Inferior parietal cortex (tissue), 1 donor: ENCODE results near the gene BAIAP2L2.

Experiments used
- DNase-seq: peaks from one replicate; pipeline ENCODE4 v3.0.0-alpha.2; 2016; ENCODE audit errors: extremely low spot score

Gene BAIAP2L2

DNA sequence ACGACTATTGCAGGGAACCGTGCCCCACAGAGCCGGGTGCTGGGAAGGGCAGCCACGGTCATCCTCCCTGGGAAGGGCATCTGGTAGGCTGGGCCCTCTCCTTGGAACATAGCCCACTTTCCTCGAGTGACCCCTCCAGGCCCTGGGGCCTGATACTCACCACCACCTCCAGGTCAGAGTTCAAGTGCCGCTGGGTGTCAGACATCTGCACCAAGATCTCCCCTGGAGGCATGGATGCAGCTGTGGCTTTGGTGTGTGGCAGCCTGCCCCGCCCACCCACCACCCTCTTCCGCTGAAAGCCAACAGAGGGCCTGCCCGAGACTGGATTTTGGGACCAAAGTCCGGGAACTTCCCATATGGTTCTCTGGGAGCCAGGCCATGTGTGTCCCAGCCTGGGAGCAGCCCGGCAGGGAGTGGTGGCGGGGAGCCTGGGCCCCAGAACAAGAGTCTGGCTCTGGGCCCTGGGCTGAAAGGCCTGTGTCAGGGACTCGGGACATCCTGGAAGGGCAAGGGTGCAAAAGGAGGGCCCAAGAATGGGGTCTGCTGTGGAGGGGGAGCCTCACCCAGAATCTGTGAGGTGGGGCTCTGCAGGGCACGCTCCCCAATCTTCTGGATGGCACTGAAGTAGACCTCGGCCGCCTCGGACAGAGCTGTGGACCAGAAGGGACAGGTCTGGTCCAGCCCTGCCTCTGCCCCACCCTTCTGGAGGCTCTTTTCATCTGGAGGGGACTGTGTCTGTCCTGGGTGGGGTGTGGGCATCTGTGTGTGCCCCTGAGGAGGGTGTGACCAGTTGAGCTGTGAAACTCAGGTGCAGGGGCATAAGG, 2.6 kb downstream of the BAIAP2L2 start:
- DNase-seq, result no peak

DNA sequence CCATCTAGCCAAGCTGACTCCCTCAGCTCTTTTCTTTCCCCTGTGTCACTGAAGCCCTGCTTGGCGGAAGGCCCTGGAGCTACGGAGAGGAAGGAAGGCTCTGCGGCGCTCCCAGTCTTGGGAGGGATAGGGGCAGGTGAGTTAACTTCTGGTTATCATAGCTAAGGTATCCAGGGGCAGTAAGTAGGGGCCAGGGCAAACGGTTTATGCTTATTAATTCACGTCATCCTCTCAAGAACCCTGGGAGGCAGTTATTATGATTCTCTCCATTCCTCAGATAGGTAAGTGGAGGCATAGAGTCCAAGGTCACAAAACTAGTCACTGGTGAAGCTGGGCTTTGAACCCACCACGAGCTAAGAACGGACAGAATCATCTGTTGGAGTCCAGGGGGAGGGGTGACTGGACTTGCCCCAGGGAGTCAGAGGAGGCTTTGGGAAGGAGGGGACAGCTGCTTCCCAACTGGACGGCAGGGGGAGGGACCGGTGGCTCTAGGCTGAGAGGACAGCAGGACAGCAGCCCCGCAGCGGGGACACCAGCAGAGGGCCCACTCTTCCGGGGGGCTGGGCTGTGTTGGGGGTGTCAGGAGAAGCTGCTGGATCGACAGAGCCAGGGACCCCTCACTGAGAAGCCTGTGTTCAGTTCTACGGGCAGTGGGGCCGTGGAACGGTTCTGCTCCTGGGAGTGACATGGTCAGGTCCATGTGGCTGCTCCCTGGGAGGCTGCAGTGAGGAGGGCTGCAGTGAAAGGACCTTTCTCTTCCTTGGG, 3.5 kb downstream of the BAIAP2L2 start:
- no peak for DNase-seq

DNA sequence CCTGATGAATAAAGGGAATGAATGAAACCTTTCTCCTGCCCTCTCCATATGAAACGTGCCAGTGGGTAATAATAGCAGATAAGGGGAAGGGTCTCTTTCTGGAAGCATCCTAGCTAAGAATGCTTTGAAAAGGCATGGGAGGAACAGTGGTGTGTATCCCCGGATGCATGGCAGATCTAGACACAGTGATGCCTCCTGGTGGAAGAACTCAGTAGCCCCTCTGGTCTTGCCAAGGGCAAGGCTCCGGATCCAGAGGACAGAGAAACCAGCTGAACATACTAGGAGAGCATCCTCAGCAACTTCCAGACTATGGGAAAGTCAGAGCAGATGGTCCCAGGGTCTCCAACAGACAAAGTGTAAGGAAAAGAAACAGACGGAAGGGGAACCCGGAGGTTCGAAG, 6.4 kb downstream of the BAIAP2L2 start:
- no peak for DNase-seq

- DNase-seq, result no peak
Measured at GRCh38 chr22:38103641-38104040, 6.8 kb downstream of the BAIAP2L2 start.

DNA sequence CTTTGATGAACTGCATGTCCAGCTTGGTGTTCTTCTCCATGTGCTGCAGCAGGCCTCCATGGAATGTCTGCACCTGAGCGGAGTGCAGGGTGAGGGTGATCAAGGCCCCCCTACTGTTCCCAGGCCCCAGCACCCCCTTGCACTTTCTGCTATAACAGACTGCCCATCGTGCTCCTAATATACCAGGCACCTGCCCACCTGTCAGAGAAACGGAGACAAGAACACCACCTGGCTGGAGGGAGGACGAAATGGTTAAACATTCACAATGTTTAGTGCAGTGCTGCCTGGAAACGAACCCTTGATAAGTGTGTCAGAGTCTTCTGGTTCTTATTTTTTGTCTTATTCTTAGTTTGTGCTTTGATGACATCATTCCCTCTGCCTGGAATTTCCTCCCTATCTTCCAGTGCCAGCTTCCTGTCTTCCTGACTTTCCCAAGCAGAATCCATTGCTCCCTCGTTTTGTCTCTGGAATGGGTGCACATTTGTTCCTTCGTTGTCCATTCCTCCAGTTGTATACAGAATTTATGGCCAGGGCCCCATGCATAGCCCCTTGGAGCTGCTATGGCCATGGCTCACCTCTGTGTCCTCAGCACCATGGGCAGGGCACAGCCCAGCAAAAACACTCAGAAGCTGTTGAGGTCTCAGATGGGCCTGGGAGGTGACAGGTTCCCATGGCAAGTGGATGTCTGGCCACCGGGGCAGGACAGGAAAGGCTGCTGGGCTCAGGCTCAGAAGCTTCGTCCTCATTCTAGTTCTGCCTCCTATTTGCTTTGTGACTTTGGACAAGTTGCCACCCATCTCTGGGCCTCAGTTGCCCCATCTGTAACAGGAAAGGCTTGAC, 11.9 kb downstream of the BAIAP2L2 start:
- DNase-seq, result no peak

DNA sequence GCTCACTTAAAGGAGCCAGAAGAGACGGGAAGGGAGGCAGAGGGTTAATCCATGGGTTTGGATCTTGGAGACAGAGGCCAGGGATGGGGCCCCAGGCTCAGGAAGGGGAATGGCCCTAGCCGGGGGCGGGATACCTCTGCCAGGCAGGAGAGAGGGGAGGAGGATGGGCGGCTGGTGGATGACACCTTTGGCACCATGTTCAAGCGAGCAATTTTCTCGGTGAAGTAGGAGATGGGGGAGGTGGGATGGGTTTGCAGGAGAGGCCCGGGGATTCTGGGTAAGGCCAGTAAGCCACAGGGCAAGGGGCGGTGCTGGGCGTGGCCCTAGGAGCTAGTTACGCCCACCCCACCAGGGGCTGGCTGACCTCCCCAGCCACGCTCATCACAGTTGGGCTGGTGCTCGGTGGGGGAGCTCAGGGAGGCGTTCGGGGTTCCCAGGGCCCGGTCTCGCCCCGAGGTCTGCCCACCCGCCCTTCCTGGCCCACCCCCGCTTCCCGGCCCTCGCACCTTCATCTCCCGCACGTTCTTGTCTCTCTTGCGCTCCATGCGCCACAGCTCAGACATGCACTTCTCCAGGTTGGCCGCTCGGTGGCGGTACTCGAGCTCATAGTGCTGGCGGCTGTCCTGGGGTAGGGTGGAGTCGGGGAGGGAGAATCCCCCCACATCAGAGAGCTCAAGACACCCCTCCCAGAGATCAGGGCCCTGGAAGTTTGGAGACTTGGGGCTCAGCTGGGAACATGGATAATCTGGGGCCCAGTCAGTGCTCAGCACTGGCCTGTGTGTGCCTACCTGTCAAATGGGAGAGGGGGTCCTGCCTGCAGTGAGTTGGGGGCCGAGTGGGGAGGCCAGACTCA, 12.7 kb downstream of the BAIAP2L2 start:
- no peak for DNase-seq

DNA sequence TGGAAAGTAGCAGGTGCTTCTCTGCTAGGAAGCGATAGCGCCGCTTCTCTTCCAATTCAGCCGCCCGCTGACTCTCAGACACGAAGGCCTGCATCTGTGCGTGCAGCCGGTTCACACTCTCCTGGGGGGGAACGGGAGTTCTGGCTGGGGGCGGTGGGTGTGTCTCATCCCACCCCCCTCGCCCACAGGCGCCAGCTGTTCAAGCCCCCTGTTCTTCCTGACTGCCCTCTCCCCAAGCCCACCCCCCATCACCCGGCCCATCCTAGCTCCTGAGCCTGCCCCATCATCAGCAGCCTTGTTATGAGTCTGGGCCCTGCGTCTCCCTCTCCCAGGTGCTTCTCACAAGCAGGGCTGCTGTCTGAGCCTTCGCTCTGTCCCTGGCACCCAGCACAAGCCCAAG, 13.4 kb downstream of the BAIAP2L2 start:
- DNase-seq, result no peak

DNA sequence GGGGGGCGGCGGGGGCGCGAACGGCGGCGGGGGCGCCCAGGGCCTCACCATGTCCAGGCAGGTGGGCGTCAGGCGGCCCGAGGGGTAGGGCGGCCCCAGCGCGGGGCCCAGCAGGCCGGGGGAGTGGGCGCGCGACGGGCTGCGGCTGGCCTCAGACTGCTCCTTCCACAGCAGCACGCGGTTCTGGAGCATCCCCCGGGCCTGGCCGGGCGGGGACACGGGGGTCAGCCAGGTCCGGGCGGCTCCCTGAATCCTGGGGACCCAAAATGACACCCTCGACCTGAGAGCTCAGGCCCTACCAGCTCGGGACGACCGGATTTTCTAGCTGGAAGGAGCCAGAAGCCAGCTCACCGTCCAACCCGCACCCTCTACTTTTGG, 21.0 kb downstream of the BAIAP2L2 start:
- DNase-seq, result no peak

DNA sequence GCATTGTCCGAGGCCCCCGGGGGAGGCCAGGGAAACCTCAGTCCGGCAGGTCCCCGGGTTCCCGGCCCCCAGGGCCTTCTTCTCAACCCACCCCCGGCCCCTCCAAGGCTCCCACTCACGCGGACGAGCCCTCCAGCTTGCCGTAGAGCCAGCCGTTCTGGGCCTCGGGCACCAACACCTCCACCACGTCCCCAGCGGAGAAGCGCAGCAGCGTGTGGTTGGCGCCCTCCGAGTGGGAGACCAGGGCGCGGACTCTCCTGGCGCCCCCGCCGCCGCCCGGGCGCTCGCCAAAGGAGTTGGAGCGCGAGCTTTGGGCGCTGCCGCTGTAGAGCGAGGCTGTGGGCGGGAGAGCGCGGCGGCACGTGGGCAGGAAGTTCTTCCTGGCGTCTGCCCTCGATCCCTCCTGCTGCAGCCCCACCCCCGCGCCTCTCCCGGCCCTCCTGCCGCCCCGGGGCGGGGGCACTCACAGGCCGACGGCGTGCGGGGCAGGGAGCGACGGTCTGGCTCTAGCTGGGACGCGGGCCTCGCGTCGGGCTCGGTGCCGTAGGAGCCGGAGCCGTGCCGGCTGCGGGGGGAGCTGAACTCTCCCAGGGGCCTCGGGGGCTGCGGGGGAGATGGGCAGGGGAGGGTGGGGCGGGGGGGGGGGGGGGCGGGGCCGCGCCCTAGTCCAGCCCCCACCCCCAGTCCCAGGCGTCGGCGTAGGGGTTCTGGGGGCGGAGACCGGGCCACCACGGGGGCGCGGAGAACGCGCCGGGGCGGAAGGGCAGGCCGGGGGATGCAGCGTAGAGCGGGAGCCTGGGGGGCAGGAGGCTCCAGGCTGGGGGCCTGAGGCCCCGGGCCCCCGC, 21.6 kb downstream of the BAIAP2L2 start:
- no peak for DNase-seq

GRCh38 chr22:38087855-38088254, 22.6 kb downstream of the BAIAP2L2 start:
- DNase-seq, result no peak

DNA sequence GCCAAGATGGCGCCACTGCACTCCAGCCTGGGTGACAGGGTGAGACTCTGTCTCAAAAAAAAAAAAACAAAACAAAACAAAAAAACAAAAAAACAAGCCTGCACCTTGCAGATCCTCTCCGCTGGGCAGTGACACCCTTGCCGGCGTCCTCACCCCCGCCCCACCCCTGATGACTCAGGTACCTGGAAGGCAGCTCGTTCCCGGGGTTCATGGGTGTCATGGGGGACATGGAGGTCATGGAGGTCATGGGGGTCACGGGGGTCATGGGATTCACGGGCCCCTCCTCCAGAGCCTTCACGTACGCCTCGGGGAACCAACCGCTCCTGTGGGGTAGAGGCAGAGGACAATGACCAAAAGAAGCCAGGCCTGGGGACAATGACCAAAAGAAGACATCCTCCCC, 23.5 kb downstream of the BAIAP2L2 start:
- DNase-seq, result no peak

DNA sequence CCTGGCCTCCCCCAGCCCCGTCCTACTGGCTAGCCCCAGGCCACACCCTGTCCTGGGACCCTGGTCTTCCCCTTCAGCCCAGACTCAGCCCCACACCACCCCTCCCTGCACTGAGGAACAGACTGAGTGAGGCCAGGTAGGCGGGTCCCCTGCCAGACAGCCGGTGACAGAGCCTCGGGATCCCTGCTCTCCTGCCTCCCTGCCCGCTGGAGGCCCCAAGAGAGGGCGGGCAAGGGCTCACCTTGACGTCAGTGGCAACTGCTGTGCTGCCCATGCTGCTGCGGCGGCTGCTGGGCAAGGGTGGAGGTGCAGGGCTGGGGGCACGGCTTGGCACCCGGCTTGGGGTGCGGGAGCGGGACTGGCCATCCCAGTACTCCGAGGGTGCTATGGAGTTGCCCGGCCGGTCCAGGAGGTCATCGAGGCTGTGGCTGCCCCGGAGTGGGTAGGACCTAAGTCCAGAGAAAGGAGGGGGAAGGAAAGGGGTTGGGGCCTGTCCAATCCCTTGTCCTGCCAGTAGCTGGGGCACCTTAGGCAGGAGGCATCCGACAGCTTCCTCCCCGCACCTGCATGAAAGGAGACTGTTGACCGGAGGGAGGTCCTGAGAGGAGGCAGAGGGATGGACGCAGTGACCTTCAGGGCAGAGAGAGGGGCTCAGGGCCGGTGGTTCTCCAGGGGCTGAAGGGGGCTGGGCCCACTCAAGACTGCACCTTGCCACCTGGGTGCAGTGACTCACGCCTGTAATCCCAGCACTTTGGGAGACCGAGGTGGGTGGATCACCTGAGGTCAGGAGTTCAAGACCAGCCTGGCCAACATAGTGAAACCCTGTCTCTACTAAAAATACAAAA, 24.3 kb downstream of the BAIAP2L2 start:
- DNase-seq, result no peak

DNA sequence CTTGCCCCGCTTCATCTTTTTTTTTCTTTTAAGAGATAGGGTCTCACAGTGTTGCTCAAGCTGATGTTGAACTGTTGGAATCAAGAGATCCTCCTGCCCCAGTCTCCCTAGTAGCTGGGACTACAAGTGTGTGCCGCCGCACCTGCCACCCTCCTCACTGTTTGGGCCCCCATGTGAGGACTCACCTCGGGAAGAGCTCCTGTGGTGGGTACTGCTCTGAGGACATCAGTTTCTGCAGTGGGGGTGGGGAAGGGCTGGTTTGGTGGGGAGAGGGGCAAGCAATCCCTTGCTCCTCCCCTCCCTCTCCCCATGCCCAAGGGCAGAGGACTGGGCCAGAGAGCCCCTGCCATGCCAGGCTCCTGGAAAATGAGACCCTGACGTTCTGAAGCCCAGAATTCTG, 25.0 kb downstream of the BAIAP2L2 start:
- DNase-seq, result no peak

GRCh38 chr22:38085056-38085455, 25.4 kb downstream of the BAIAP2L2 start:
- DNase-seq, result no peak

- no peak for DNase-seq
Measured at GRCh38 chr22:38083931-38084631, 26.4 kb downstream of the BAIAP2L2 start, which contains the start of gene SLC16A8. TSS of gene SLC16A8 (minus strand) at chr22:38084184. CDS start at chr22:38082873, 1,311 bp downstream.

- no peak for DNase-seq
Measured at GRCh38 chr22:38082986-38083710, 27.3 kb downstream of the BAIAP2L2 start.

GRCh38 chr22:38081941-38082828, 28.3 kb downstream of the BAIAP2L2 start:
- DNase-seq, result no peak
